OCI-M2 (cell line): Measurements from ENCODE around the gene BIN1.

ENCODE experiments used
- DNase-seq: peaks from one replicate; lab custom pipeline; 2025; ENCODE audit not compliant: unreplicated experiment; lab: John Stamatoyannopoulos, UW

Gene BIN1

DNA sequence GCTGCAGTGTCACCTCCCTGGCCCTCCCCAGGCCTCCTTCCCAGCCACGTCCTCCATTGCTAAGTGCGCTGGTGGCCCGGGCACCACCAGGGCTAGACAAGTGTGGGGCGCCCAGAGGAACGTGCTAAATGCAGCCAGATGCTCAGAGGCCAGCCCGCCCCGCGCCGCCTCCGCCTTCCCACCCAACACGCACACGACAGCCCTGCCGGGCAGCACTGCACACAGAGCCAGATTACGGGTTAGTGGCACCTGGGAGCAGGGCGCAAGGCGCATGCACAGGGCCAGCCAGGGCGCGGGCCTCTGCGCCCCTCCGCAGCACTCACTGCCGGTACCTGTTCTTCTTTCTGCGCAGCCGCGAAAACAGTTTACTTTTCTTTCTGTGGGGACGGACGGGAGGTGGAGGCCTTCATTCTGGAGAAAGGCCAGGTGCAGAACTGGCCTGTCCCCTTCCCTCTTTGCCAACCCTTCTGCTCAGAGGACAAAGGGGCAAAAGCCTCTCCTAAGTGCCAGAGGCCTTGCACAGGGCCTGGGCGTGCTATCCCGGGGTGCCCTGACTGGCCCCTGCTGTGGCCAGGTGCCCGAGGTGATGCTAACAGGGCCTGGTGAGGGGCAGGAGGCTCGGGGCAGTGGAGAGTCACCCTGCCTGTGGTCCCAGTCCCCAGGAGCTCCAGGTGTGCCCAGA lies 46.5 kb downstream of the BIN1 start:
- no peak for DNase-seq

DNA sequence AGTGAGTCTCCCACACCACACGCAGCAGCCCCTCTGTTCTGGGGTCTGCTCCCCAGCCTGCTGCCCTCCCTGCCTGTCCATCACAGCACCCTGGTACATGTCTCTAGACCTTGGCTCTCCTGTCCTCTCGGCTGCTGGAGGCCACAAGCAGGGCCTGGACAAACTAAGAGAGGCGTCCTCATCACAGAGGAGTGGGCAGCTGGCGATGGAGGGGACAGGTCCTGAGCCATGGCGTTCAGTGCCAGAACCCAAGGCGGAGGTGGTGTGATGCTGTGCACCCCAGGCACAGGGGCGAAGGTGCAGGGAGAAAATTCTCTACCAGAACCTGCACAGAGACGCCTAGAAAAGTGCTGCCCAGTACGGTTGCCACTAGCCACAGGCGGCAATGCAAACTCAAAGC lies 47.4 kb downstream of the BIN1 start:
- no peak for DNase-seq

DNA sequence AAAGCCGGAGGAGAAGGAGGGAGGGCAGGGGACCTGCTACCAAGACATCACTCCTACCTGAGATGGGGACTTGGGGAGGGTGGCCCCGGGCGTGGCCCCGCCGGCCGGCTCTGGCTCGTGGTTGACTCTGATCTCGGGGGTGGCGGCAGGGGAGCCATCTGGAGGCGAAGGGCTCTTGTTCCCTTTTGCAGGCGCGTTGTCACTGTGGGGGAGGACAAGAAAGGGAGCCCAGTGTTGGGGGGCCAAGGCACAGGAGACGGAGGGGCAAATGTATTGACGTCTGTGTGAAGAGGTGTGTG lies 48.1 kb downstream of the BIN1 start:
- DNase-seq, result no peak

DNA sequence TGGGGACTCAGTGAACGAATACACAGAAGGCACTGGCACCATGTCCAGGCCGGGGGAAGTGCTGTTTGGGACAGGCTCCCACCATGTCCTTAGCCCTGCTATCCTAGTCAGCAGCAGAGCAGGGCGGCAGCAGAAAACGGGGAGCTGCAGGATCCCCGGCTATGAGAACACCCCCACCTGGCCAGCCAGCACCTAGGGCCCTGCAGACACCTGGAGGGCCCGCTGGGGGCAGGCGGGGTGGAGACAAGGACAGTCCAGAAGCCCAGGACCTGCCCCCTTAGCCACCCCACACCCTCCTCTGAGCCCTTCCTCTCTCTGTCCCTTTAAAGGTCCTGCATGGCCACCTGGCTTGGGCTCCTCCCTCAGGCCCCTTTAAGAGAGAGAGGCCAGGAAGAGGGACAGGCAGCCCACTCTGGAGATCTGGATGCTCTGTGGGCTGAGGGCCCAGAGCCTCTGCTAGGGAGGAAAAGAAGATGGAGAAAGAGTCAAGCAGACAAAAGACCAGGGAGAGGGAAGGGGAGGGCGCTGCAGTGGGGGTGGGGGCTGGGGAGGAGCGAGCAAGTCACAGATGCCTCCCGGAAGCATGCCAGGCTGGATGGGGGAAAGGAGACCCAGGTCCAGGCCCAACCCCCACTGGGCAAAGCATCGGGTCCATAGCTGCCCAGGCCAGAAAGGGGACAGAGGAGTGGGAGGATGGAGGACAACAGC lies 48.6 kb downstream of the BIN1 start:
- DNase-seq, result no peak

DNA sequence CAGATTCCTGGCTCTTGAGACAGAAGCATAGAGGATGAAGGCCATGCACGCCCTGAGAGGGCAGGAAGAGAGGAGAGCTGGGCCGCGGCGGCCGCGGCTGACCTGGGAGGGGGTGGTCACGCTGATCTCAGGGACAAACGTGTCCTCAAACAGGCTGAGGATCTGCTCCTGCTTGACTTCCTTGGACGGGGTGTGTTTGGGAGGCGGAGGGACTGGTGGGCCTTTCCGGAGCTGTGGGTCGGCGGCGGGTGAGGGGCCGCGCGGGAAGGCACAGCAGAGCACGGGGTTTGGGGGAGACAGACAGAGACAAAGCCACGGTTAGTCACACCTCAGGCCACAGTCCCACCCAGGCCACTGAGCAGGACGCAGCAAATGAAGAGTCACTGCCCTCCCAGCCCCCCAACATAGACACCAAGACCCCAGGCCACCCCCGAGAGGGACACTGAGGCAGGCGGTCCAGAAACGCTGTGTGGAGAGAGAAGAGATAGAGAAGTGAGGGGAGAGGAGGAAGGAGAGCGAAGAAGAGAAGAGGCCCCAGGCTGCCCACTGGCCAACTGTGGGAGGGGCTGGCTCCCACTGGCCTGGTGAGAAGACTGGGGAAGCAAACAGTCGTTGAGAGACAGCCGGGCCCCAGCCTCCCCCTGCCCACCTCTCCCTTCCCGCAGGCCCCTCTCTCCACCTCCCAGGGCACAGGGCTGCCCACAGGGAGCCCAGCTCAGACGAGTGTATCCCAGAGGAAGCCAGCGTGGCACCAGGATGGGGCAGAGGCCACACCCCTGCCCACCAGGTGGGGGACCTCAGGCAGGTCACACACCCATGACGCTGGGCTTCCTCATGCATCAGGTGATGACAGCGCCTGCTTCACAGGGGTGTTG lies 49.3 kb downstream of the BIN1 start:
- no peak for DNase-seq

DNA sequence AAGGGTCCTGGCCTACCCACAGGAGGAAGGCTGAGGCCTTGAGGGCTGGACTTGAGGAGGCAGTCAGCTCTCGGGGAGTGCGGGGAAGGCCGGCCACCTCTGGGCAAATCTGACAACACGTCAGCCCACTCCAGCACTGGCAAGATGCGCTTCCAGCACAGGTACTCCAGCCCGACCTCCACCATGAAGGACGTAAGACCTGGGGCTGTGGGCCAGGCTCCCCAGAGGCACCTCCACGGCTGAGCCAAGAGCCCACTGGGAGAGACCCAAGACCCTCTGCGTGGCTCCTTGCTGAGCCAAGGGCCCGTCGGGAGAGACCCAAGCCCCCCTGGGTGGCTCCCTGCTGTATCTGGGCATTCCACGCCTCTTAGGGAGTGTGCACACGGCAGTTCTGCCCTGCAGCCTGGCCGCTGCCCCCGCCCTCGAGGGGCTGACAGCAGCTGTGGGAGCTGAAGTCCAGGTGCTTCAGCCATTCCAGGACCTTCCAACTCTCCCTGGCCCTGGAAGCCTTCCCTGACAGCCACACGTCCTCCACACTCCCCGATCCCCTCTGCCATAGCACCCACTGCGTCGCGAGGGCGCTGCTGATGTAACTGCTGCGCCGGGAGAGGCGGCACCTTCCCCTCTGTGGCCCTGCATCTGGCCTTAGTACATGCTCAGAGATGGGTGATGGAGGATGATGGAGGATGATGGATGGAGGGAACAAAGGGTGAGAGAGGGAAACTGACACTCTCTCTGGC lies 50.2 kb downstream of the BIN1 start:
- DNase-seq, result no peak

DNA sequence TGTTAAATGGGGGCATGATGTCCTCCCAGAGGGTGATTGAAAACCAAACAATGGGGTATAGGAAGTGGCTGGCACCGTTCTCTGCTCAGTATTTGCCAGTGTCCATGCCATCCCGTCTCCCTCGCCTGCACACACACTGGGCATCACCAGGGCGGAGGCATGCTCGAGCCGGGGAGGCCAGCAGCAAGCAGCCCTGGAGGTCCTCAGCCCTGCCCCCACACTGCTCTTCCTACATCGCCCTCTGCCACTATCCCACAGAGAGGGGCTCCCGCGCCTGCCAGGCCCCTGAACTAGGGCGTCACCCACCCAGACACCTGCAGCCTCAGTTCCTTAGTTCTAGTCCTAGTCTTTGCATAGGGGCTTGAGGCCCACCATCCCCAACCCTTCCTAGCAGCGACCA lies 50.9 kb downstream of the BIN1 start:
- no peak for DNase-seq

DNA sequence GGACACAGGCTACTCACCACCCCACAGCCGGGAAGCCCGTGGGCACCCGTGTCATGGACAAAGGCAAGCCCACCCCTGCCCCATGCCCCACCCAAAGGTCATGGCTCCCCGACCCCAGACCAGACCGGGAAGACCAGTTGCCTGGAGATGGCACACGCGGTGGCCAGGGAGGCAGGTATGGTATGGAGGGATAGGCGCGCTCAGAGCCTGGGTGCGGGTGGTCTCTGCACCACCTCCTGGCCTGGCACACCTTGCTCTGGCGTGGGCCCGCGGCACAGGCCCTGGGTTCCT lies 51.2 kb downstream of the BIN1 start:
- DNase-seq, result no peak

DNA sequence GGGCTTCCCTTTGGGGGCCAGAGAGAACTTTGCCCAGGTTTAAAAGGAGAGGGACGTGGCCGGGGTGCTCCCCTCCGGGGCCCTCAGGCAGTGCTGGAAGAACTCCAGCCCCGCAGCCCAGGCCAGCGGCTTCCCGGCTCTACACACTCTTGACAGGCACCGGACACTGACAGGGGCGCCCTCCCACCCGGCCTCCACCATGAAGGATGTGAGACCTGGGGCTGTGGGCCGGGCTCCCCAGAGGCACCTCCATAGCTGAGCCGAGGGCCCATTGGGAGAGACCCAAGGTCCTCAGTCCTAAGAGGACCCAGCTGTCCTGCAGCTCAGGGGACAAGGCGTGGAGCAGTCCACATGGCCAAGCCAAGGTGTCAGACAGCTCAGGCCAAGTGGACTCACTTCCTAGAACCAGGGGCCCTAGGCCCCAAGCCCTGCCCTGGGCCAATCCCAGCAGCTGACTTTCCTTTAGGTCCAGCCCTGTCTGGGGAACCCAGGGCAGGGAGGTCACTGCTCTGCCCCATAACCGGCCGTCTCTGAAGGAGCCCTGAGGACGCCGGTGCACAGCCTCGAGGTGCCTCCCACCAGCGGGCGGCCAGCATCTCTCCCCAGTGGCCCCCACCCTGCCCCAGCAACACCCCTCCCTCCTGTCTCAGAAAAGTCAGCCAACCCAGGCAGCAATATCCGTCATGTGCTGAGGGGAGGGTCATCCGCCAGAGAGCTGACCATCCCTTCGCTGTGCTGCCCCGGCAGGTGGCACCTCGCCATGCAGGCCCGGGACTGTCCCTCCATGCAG lies 51.8 kb downstream of the BIN1 start:
- DNase-seq, result no peak

DNA sequence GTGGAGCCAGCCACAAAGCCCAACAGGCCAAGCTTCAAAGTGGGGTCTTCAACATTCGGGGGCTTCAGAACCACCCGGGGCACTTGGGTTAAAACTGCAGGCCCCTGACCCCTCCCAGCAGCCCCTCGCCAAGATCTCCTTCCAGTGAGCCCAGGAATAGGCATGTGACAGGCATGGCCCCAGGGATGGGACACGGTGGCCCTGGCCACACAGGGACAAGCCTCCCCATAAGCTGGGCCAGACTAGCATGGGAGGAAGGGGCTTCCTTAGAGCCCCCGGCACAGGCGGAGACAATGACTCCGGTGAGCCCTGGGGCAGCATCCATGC lies 52.4 kb downstream of the BIN1 start:
- DNase-seq, result no peak

DNA sequence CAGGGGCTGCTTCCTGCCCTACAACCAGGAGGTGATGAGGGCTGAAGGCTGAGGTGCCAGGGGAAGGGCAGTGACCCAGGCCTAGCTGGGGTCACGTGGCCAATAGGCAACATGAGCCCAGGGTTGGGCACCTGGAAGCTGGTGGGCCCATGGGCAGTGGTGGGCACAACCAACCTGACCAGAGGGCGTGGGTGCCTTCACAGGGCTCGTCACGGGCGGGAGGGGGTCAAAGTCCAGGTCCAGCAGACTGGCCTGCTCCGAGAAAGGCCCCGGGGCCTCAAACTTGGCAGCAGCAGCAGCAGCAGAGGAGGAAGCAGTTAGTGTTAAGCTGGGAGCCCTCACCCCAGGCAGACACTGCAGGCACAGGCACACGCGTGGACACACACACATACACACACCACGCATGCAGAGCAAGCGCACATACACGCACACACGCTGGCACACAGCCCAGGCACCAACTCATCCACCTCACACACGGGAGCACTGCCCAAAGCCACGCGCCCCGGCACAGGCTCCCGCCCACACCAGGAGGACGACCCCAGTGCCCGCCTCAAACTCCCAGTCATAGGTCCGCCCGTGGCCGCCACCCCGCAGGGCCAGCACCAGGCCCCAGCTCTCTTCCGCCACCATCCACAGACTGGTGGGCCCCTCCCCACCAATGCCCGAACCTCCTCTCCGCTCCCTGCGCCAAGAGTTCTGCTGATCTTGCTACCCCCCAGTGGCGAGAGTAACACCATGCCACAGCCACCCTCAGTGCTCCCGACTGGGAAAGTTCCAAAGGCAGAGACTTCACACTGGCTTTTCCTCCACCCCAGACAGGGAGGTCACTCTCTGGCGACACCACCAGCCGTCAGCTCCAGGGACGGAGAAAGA lies 53.0 kb downstream of the BIN1 start:
- no peak for DNase-seq

DNA sequence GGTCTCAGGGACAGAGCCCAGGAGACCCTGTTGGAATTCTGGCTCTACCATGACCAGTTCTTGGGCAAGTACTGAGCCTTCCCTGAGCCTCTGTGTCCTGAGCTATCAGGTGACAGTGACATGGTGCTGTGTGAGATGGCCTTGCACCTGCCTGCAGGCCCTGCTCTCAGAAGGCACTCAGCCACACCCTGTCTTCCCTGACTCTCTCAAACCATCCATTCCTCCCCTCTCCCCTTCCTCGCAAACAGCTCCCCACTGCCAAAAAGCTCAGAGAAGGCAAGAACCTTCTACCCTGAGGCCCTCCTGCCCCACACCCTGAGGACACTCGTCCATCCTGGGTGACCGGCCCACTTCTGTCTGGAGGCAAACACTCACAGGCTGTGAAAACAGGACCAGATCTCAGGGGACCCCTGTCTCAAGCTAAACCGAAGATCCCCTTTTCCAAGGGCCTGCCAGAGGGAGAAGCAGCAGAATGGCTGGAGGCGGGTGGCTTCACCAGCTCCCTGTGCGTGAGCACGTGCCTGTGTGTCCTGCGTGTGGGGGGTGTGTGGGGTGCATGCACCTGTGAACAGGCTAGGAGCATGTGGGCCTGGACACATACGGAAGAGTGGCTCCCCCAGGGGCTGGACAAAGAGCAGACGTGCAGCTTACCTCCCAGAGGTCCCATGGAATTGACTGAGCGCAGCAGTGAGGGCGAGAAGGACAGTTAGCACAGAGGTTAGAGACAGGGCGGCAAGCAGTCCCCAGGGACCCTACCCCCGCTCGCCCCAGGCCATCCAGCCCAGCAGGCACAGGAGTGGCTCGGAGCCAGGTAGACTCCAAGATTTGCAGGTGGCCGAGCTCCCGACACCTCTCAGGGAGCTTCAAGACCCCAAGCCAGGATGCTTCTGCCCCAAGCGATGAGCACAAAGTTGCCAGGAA lies 53.9 kb downstream of the BIN1 start:
- DNase-seq, result no peak

DNA sequence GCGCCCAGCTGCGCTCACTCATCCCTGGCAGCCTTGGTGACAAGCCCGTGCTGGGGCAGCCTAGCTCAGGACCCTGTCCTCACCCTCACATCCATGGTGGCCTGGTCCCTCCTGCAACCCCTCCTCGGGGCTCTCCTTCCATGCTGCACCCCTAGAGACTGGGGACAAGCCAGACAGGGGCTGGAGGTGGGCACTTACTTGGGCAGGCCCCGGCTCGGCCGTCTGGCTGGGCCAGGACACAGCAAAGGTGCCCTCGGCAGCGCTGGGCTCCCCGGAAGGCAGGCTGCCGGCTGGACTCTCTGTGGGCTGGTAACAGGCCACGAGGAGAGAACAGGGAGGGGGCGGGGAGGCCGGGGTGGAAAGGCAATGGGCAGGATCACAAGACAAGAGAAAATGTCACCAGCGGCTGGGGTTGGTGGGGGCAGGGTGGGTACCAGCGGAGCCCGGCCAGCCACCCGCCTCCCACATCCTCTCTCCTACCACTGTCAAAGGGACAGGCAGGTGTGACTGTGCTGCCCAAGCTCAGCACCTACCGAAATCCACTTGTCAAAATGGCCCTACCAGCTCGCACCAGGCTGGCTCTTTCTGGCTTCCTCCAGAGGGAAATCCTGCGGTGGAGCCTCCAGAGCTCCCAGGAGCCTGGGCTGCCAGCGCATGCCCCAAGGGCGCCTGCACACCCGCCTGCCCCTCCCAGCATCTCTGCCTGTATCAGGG lies 54.7 kb downstream of the BIN1 start:
- no peak for DNase-seq

DNA sequence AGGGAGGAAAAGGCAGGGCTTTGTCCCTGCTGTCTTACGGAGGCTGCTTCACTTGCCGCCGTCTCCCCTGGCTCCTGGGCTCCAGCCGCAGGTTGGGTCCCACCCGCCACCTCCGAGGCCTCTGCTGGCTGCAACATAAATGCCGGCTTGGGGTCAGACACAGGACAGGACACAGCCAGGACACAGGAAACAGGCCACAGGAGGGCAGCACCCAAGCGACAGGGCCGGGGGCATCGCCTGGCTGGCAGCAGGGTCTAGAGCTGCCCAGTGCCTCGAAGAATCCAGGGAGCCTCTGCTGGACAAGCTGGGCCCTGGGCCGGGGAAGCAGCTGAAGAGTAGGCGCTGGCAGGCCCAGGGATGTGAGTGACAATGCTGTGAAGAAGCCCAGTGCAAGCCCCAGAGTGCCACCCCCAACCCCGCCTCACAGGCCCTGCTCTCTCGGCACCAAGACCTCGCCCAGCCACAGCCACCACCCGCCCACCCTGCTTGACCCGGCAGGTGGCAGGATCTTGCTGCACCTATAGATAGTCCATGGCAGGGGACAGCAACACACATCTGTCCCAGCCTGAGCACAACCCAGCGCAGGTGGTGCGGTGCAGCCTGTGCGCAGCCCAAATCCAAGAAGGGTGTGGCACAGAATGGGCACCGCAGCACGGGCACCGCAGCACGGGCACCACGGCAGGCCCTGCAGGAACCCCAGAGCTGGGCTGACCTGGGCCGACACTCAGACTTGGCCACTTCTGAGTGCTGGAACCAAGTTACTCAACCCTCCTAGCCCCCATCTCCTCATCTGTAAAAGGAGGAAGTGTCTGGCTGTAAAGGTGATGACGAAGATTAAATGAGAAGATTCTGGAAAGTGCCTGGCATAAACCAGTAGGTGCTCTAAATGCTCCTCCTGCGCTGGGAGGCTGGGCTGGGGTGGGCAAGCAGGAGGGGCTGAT lies 55.6 kb downstream of the BIN1 start:
- no peak for DNase-seq

DNA sequence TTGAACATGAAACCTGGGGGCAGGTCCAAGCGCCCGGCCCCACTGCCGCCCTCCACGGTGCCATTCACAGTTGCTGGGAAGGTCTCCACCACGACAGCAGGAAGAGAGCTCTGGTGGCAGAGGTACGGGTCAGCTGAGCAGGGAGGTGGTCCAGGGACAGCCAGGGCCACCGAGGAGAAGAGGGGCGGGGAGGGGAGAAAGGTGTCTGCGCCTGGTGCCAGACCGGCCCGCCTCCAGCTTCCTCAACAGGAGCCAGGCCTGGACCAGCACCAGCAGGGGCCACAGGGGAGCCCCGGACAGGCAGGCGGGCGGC lies 56.2 kb downstream of the BIN1 start:
- no peak for DNase-seq

DNA sequence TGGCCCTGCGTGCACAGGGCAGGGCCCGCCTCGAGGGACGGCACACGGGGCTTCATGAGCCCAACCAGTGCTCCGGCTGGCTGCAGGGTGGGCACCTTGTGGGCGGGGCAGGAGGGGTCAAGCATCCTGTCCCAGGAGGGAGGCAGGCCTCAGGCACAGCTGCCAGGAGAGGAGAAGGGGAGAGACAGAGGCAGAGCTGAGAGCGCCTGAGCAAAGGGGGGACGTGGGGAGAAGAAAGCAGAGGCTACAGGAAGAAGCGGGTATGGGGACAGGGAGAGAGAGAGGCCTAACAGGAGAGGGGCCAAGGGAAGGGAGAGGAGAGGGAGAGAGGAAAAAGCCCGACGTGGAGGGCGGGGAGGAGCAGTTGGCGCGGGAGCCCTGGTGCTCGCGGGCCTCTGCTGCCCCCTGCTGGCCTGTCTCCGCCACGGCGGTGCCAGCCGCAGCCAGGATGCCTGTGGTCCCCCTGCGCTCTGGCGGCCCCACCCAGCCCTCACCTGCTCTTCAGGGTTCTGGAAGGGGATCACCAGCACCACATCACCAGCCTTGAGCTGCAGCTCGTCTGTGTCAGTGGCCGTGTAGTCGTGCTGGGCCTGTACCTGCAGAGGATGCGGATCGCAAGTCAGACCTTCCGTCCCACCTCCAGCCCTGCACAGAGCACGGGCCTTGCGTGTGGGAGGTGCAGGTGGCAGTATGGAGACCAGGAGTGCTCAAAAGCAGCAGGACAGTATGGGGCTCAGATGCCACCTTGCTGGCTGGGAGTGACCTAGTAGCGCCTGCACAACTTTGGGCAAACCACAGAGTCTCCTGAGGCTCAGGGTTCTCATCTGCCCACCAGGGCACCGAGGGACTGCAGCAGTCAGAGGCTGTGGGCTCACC lies 56.8 kb downstream of the BIN1 start:
- no peak for DNase-seq
